WERI-Rb-1 (cell line): ENCODE measurements around the gene CD22.

Experiments
- DNase-seq: peaks from one replicate; pipeline ENCODE4 v3.0.0-alpha.2; 2020
- H3K27ac ChIP-seq: fragments of 250-450 bp; sonication (Bioruptor Pico); 2 replicates; pipeline ENCODE4 v1.5.1; 2020; ENCODE audit warnings: mild to moderate bottlenecking, moderate library complexity
- H3K27me3 ChIP-seq: fragments of 250-450 bp; sonication (Bioruptor Pico); 2 replicates; pipeline ENCODE4 v1.5.1; 2021; ENCODE audit warnings: mild to moderate bottlenecking, low read depth, moderate library complexity; ENCODE audit not compliant: insufficient read depth, severe bottlenecking
- H3K36me3 ChIP-seq: fragments of 250-450 bp; sonication (Bioruptor Pico); 2 replicates; pipeline ENCODE4 v1.5.1; 2020; ENCODE audit warnings: mild to moderate bottlenecking, moderate library complexity
- H3K4me3 ChIP-seq: 2 replicates; pipeline ENCODE4 v1.5.1; 2011; ENCODE audit warnings: low read depth, mild to moderate bottlenecking, control low read depth, low read length
- H3K9me3 ChIP-seq: fragments of 250-450 bp; sonication (Bioruptor Pico); 2 replicates; pipeline ENCODE4 v1.5.1; 2021; ENCODE audit warnings: mild to moderate bottlenecking, moderate library complexity; ENCODE audit not compliant: severe bottlenecking
- TF ChIP-seq, protein P1 (sequence below): IDR thresholded peaks from 2 replicates; pipeline ENCODE4 v1.5.1; 2011; ENCODE audit warnings: low read depth, mild to moderate bottlenecking, control low read depth, inconsistent platforms, low read length

The CD22 gene

GRCh38 chr19:35297922-35298321, 31.1 kb upstream of the CD22 start:
- Histone ChIP-seq H3K9me3 (no peaks in the 10 kb centered on the region), H3K36me3 (no peaks in the 10 kb centered on the region), H3K27ac (no peak overlapping the region), H3K4me3 (no peak overlapping the region), H3K27me3 (no peaks in the 10 kb centered on the region)
- TF ChIP-seq, protein P1, sequence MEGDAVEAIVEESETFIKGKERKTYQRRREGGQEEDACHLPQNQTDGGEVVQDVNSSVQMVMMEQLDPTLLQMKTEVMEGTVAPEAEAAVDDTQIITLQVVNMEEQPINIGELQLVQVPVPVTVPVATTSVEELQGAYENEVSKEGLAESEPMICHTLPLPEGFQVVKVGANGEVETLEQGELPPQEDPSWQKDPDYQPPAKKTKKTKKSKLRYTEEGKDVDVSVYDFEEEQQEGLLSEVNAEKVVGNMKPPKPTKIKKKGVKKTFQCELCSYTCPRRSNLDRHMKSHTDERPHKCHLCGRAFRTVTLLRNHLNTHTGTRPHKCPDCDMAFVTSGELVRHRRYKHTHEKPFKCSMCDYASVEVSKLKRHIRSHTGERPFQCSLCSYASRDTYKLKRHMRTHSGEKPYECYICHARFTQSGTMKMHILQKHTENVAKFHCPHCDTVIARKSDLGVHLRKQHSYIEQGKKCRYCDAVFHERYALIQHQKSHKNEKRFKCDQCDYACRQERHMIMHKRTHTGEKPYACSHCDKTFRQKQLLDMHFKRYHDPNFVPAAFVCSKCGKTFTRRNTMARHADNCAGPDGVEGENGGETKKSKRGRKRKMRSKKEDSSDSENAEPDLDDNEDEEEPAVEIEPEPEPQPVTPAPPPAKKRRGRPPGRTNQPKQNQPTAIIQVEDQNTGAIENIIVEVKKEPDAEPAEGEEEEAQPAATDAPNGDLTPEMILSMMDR, result no peak
- no peak for DNase-seq

DNA sequence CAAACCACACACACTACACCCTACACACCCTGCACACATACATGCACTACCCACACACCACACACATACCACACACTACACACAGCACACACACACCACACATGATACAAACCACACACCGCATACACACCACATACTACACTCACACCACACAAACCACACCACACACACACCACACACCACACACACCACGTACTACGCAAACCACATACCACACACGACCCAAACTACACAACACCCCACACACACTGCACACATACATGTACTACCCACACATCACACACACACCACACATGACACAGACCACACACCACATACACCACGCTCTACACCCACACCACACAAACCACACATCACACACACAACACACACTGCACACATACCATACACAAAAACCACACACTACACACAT, 30.4 kb upstream of the CD22 start:
- no peak overlapping the region for H3K27ac ChIP-seq
- H3K36me3 ChIP-seq, result no peaks in the 10 kb centered on the region
- TF ChIP-seq, protein P1, result no peak
- no peaks in the 10 kb centered on the region for H3K9me3 ChIP-seq
- H3K27me3 ChIP-seq, result no peaks in the 10 kb centered on the region
- H3K4me3 ChIP-seq, result no peak overlapping the region
- DNase-seq, result no peak

DNA sequence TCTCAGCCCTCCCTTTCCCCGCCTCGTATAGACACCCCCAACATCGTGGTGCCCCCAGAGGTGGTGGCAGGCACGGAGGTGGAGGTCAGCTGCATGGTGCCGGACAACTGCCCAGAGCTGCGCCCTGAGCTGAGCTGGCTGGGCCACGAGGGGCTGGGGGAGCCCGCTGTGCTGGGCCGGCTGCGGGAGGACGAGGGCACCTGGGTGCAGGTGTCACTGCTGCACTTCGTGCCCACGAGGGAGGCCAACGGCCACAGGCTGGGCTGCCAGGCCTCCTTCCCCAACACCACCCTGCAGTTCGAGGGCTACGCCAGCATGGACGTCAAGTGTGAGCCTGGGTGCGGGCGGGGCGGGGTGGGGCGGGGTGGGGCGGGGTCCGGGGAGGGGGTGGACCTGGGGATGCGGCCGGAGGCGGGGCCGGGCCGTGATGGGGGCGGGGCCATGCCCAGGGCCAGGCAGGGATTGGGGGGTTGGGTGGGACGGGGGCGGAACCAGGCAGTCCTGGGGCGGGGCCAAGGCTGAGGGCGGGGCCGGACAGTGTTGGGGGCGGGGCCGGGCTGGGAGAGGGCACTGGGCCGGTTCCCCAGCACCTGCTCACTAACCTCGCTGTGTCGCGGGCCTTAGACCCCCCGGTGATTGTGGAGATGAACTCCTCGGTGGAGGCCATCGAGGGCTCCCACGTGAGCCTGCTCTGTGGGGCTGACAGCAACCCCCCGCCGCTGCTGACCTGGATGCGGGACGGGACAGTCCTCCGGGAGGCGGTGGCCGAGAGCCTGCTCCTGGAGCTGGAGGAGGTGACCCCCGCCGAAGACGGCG, 29.3 kb upstream of the CD22 start:
- TF ChIP-seq, protein P1, result no peak
- no peaks in the 10 kb centered on the region for H3K9me3 ChIP-seq
- no peak overlapping the region for H3K27ac ChIP-seq
- DNase-seq, result no peak
- no peaks in the 10 kb centered on the region for H3K27me3 ChIP-seq
- H3K4me3 ChIP-seq, result no peak overlapping the region
- no peaks in the 10 kb centered on the region for H3K36me3 ChIP-seq

DNA sequence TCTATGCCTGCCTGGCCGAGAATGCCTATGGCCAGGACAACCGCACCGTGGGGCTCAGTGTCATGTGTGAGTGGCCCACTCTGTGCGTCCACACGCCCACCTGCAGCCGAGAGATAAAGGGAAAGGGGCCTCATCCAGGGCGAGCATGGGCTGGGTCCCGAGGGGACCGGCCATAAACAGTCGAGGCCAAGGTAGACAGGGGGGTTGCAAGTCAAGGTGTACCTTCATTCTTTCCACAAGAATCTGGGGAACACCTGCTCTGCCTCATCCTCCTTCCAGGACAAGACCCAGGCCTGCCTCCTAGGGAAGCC, 28.7 kb upstream of the CD22 start:
- TF ChIP-seq, protein P1, result no peak
- no peak overlapping the region for H3K4me3 ChIP-seq

GRCh38 chr19:35301961-35302360, 27.0 kb upstream of the CD22 start:
- H3K27ac ChIP-seq, result no peak overlapping the region
- H3K9me3 ChIP-seq, result no peaks in the 10 kb centered on the region
- H3K27me3 ChIP-seq, result no peaks in the 10 kb centered on the region
- H3K4me3 ChIP-seq, result no peak overlapping the region
- no peak for DNase-seq
- TF ChIP-seq, protein P1, result no peak
- H3K36me3 ChIP-seq, result no peaks in the 10 kb centered on the region

More for the DNA sequence above, 28.7 kb upstream of the CD22 start:
- H3K9me3 ChIP-seq, result no peaks in the 10 kb centered on the region
- no peaks in the 10 kb centered on the region for H3K27me3 ChIP-seq
- no peak for DNase-seq
- no peaks in the 10 kb centered on the region for H3K36me3 ChIP-seq
- no peak overlapping the region for H3K27ac ChIP-seq

- Histone ChIP-seq H3K27me3 (no peaks in the 10 kb centered on the region), H3K36me3 (no peaks in the 10 kb centered on the region), H3K9me3 (no peaks in the 10 kb centered on the region), H3K4me3 (no peak overlapping the region), H3K27ac (no peak overlapping the region)
- no peak for DNase-seq
- TF ChIP-seq, protein P1, result no peak
Measured at GRCh38 chr19:35302446-35302845, 26.5 kb upstream of the CD22 start.
